Gastroesophageal sphincter (tissue), 4 donors: ENCODE measurements around the gene BRCC3. TPM values are rescaled to one million over a fixed set of nuclear protein-coding genes. Genes with fewer than 3 reads are reported as not detected.

Experiments used
- ATAC-seq: fragments of 150-250 bp; one replicate; pipeline ENCODE4 v1.9.1; 2016; ENCODE audit warnings: mild to moderate bottlenecking, moderate library complexity
- H3K27ac ChIP-seq, 4 donors: fragments of 200-600 bp; sonication (generic) in 3 of 4; 1 replicate in 3 of 4; 2 replicates in 1 of 4; pipeline ENCODE4 v1.5.1; 2016 to 2019
- H3K27me3 ChIP-seq: fragments of 200-600 bp; sonication (generic); one replicate; pipeline ENCODE4 v1.5.1; 2019
- H3K36me3 ChIP-seq, 2 donors: fragments of 200-600 bp; sonication (generic); one replicate each; pipeline ENCODE4 v1.5.1; 2019; ENCODE audit warnings: control low read depth in 1 of 2
- H3K4me1 ChIP-seq, 3 donors: fragments of 200-600 bp; sonication (generic); 1 replicate in 2 of 3; 2 replicates in 1 of 3; pipeline ENCODE4 v1.5.1; 2016 to 2019; ENCODE audit warnings: control low read depth in 2 of 3
- H3K4me3 ChIP-seq, 2 donors: fragments of 200-600 bp; sonication (generic); one replicate each; pipeline ENCODE4 v1.5.1; 2019; ENCODE audit warnings: mild to moderate bottlenecking in 1 of 2, moderate library complexity in 1 of 2
- H3K9me3 ChIP-seq, 3 donors: fragments of 200-600 bp; sonication (generic); one replicate each; pipeline ENCODE4 v1.5.1; 2017 to 2019; ENCODE audit warnings: control low read depth in 2 of 3
- CTCF ChIP-seq, 4 experiments: fragments of 200-600 bp in 2 of 4; fragments of 450-650 bp in 2 of 4; sonication (generic) in 1 of 4; IDR thresholded peaks; one replicate each; pipeline ENCODE4 v1.5.1; 2017 to 2019; ENCODE audit warnings: antibody characterized with exemption in 4 of 4, mild to moderate bottlenecking in 2 of 4, moderate library complexity in 2 of 4
- EP300 ChIP-seq: sonication (generic); formaldehyde crosslinking; IDR thresholded peaks from one replicate; pipeline ENCODE4 v1.6.1; 2017; ENCODE audit warnings: antibody characterized with exemption, mild to moderate bottlenecking
- POLR2A ChIP-seq, 2 donors: fragments of 450-650 bp; IDR thresholded peaks; one replicate each; pipeline ENCODE4 v1.6.1; 2017; ENCODE audit warnings: antibody characterized with exemption in 2 of 2, mild to moderate bottlenecking in 2 of 2, moderate library complexity in 1 of 2
- POLR2AphosphoS5 ChIP-seq: sonication (generic); formaldehyde crosslinking; IDR thresholded peaks from one replicate; pipeline ENCODE4 v1.6.1; 2017; ENCODE audit warnings: antibody characterized with exemption
- WGBS, 2 donors: methylation state at CpG; one replicate each; pipeline ENCODE4 v1.1.5; 2018; ENCODE audit warnings: low coverage in 1 of 2; 5-methylcytosine and 5-hydroxymethylcytosine counted together
- total RNA-seq, 4 donors: library from RNA; depleted of rRNA; stranded (reverse); fragments of >200 nt; gene quantifications; one replicate each; pipeline ENCODE4 v1.1.0, GENCODE V29; 2016

Gene BRCC3
- total RNA-seq, 4 donors from 2014 or later, result 12.3 to 18.6 (median 15.0) TPM

GRCh38 chrX:155086961-155087735, 15.8 kb downstream of the BRCC3 start:
- TF ChIP-seq CTCF (IDR thresholded peaks at IDR 0.05) (no peak), POLR2A (IDR thresholded peaks at IDR 0.05) (no peak), EP300 (no peak), POLR2AphosphoS5 (no peak)
- no peak overlapping the region for H3K4me3 ChIP-seq
- no peaks in the 10 kb centered on the region for H3K27me3 ChIP-seq
- 69 to 92% methylated on average over 3 to 4 of the region's 26 CpGs for WGBS, 2 donors
- H3K27ac ChIP-seq, result peak overlapping the region in 2 of 4 donors; percentile 20 to 24
- H3K36me3 ChIP-seq, result peaks cover 0 to 48% of the 10 kb centered on the region in 2 donors
- H3K4me1 ChIP-seq, result peaks cover 0 to 5% (median 0%) of the 10 kb centered on the region in 3 donors
- H3K9me3 ChIP-seq, result no peaks in the 10 kb centered on the region
- no peak for ATAC-seq

GRCh38 chrX:155094468-155095061, 23.3 kb downstream of the BRCC3 start:
- Histone ChIP-seq H3K4me3 (no peak overlapping the region), H3K27me3 (no peaks in the 10 kb centered on the region), H3K27ac (no peak overlapping the region), H3K36me3 (peaks cover 0 to 18% of the 10 kb centered on the region in 2 donors), H3K9me3 (no peaks in the 10 kb centered on the region), H3K4me1 (no peaks in the 10 kb centered on the region)
- ATAC-seq, result no peak
- no peak for TF ChIP-seq POLR2AphosphoS5
- peak; percentile 40 to 61 (median 55) for TF ChIP-seq CTCF (IDR thresholded peaks at IDR 0.05)
- WGBS, 2 donors, result 20 to 27% methylated on average over 4 of the region's 4 CpGs

GRCh38 chrX:155105919-155106318, 34.6 kb downstream of the BRCC3 start:
- Histone ChIP-seq H3K4me3 (no peak overlapping the region), H3K27me3 (no peaks in the 10 kb centered on the region), H3K27ac (no peak overlapping the region), H3K4me1 (no peaks in the 10 kb centered on the region), H3K36me3 (peaks cover 0 to 11% of the 10 kb centered on the region in 2 donors), H3K9me3 (no peaks in the 10 kb centered on the region)
- WGBS, 2 donors, result 78 to 100% methylated on average over 1 to 2 of the region's 2 CpGs
- TF ChIP-seq POLR2AphosphoS5 (no peak), EP300 (no peak)
- no peak for ATAC-seq

GRCh38 chrX:155108427-155108826, 37.1 kb downstream of the BRCC3 start:
- ATAC-seq, result no peak
- peaks cover 0 to 7% of the 10 kb centered on the region in 2 donors for H3K36me3 ChIP-seq
- TF ChIP-seq EP300, result no peak
- TF ChIP-seq POLR2AphosphoS5, result no peak

GRCh38 chrX:155112171-155112570, 40.9 kb downstream of the BRCC3 start:
- 50 to 92% methylated on average over 1 to 2 of the region's 3 CpGs for WGBS, 2 donors
- no peak for ATAC-seq
- Histone ChIP-seq H3K4me3 (no peak overlapping the region), H3K9me3 (no peaks in the 10 kb centered on the region), H3K4me1 (no peaks in the 10 kb centered on the region), H3K27me3 (no peaks in the 10 kb centered on the region), H3K36me3 (peaks cover 0 to 14% of the 10 kb centered on the region in 2 donors), H3K27ac (no peak overlapping the region)
- TF ChIP-seq CTCF (IDR thresholded peaks at IDR 0.05) (no peak), POLR2AphosphoS5 (no peak), POLR2A (IDR thresholded peaks at IDR 0.05) (no peak), EP300 (no peak)

More at GRCh38 chrX:155108427-155108826, 37.1 kb downstream of the BRCC3 start:
- Histone ChIP-seq H3K27me3 (no peaks in the 10 kb centered on the region), H3K27ac (no peak overlapping the region), H3K4me1 (no peaks in the 10 kb centered on the region), H3K9me3 (no peaks in the 10 kb centered on the region), H3K4me3 (no peak overlapping the region)

GRCh38 chrX:155113097-155113496, 41.8 kb downstream of the BRCC3 start:
- no peak overlapping the region for H3K27ac ChIP-seq
- no peaks in the 10 kb centered on the region for H3K27me3 ChIP-seq
- TF ChIP-seq CTCF (IDR thresholded peaks at IDR 0.05) (no peak), POLR2A (IDR thresholded peaks at IDR 0.05) (no peak), POLR2AphosphoS5 (no peak), EP300 (no peak)
- no peak overlapping the region for H3K4me3 ChIP-seq
- WGBS, 2 donors, result 100% methylated on average over 2 of the region's 4 CpGs
- no peak for ATAC-seq
- no peaks in the 10 kb centered on the region for H3K9me3 ChIP-seq
- peaks cover 0 to 18% of the 10 kb centered on the region in 2 donors for H3K36me3 ChIP-seq
- H3K4me1 ChIP-seq, result no peaks in the 10 kb centered on the region
